Measurements from ENCODE around the gene DRG2.

The DRG2 gene

GRCh38 chr17:18145811-18146210 is 58.1 kb downstream of the DRG2 start:
- no peak for DNase-seq

GRCh38 chr17:18146259-18146658 is 58.5 kb downstream of the DRG2 start:
- DNase-seq, result no peak

- DNase-seq, result no peak
These were observed 59.2 kb downstream of the DRG2 start for GRCh38 chr17:18146980-18147379.

- DNase-seq, result no peak
These were observed 60.8 kb downstream of the DRG2 start for GRCh38 chr17:18148586-18148985.

GRCh38 chr17:18151290-18151689 is 63.5 kb downstream of the DRG2 start:
- no peak for DNase-seq

GRCh38 chr17:18155179-18155578 is 67.4 kb downstream of the DRG2 start:
- DNase-seq, result no peak

GRCh38 chr17:18156171-18156975 is 68.6 kb downstream of the DRG2 start:
- DNase-seq, result no peak

GRCh38 chr17:18156976-18157280 is 69.2 kb downstream of the DRG2 start:
- DNase-seq, result no peak

All from amniotic stem cell (primary cell).